GM19372 (cell line): ENCODE results near the gene OR2V2.
"Not testable (repeated sequence)": the region's sequence is repeated elsewhere in the genome, so short reads cannot be mapped to it uniquely, and the experiment has no call there.

Experiments used
- ATAC-seq: cut with Tn5 transposase; IDR thresholded peaks from one replicate; pipeline ENCODE4 v1.9.1; 2021; ENCODE audit warnings: mild to moderate bottlenecking, low read depth, moderate library complexity; ENCODE audit not compliant: unreplicated experiment

Gene OR2V2

GRCh38 chr5:181114284-181114843 lies 33.0 kb upstream of the OR2V2 start:
- ATAC-seq, result no peak

- ATAC-seq, result no peak
These were observed 32.3 kb upstream of the OR2V2 start for GRCh38 chr5:181114844-181115778.

GRCh38 chr5:181118369-181118768 lies 29.0 kb upstream of the OR2V2 start:
- no peak for ATAC-seq

- no peak for ATAC-seq
These were observed 28.3 kb upstream of the OR2V2 start for GRCh38 chr5:181119105-181119504.

GRCh38 chr5:181120306-181120705 lies 27.1 kb upstream of the OR2V2 start:
- no peak for ATAC-seq

GRCh38 chr5:181120761-181121160 lies 26.6 kb upstream of the OR2V2 start:
- no peak for ATAC-seq

- no peak for ATAC-seq
These were observed 25.5 kb upstream of the OR2V2 start for GRCh38 chr5:181121675-181122561.

- ATAC-seq, result no peak
These were observed 22.9 kb upstream of the OR2V2 start for GRCh38 chr5:181124526-181124925.

GRCh38 chr5:181126841-181127240 lies 20.5 kb upstream of the OR2V2 start:
- no peak for ATAC-seq

- ATAC-seq, result no peak
These were observed 19.9 kb upstream of the OR2V2 start for GRCh38 chr5:181127456-181127855.

GRCh38 chr5:181127907-181128626 lies 19.3 kb upstream of the OR2V2 start:
- no peak for ATAC-seq

GRCh38 chr5:181129601-181130000 lies 17.8 kb upstream of the OR2V2 start:
- ATAC-seq, result no peak

GRCh38 chr5:181130081-181130480 lies 17.3 kb upstream of the OR2V2 start:
- not testable (repeated sequence) for ATAC-seq

- no peak for ATAC-seq
These were observed 16.4 kb upstream of the OR2V2 start, which contains the start of gene OR2V1 for GRCh38 chr5:181130832-181131496. Gene OR2V1, minus strand, starts transcription at chr5:181131169. Its CDS starts 5,865 bp downstream, at chr5:181125304.

GRCh38 chr5:181131514-181131913 lies 15.9 kb upstream of the OR2V2 start:
- no peak for ATAC-seq

GRCh38 chr5:181133083-181133482 lies 14.3 kb upstream of the OR2V2 start:
- ATAC-seq, result no peak

GRCh38 chr5:181133610-181134231 lies 13.7 kb upstream of the OR2V2 start:
- no peak for ATAC-seq

GRCh38 chr5:181134259-181134658 lies 13.1 kb upstream of the OR2V2 start:
- no peak for ATAC-seq

- ATAC-seq, result no peak
These were observed 10.9 kb upstream of the OR2V2 start for GRCh38 chr5:181136361-181136955.
